ENCODE results near the gene ELMO1. TPM values are rescaled to one million over a fixed set of nuclear protein-coding genes. Genes with fewer than 3 reads are reported as not detected.

Gene ELMO1
- polyA plus RNA-seq, 1 experiment = not detected

DNA sequence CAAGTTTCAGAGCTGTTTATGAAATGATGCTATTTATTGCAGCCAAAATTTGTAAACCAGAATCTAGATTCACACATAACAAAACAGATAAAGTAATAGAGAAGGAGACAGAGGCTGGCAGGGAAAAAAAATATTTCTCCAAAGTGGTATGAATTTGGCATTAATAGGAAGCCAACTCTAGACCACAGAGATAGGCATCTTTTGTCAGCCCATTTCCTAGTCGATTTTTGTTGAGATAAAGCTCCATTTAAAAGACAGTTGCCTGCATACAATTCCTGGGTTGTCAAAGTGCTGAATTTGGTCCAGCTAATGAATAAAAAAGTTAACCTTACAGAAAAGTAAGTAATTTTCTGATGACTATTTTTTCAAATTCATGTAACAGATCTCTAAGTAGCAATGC lies 219.3 kb downstream of the ELMO1 start:
- Histone ChIP-seq H3K4me3 (ENCODE audit: low read depth, low read length) (no peak overlapping the region), H3K9me3 (ENCODE audit: control insufficient read depth, insufficient read depth, low read length) (no peaks in the 10 kb centered on the region), H3K27ac (ENCODE audit: low read depth, low read length) (no peak overlapping the region), H3K27me3 (ENCODE audit: control insufficient read depth, insufficient read depth, low read length) (no peaks in the 10 kb centered on the region)
- DNase-seq (ENCODE audit: low read depth, low spot score) = no peak
- POLR2A ChIA-PET = no interaction called here
- TF ChIP-seq, protein P1, sequence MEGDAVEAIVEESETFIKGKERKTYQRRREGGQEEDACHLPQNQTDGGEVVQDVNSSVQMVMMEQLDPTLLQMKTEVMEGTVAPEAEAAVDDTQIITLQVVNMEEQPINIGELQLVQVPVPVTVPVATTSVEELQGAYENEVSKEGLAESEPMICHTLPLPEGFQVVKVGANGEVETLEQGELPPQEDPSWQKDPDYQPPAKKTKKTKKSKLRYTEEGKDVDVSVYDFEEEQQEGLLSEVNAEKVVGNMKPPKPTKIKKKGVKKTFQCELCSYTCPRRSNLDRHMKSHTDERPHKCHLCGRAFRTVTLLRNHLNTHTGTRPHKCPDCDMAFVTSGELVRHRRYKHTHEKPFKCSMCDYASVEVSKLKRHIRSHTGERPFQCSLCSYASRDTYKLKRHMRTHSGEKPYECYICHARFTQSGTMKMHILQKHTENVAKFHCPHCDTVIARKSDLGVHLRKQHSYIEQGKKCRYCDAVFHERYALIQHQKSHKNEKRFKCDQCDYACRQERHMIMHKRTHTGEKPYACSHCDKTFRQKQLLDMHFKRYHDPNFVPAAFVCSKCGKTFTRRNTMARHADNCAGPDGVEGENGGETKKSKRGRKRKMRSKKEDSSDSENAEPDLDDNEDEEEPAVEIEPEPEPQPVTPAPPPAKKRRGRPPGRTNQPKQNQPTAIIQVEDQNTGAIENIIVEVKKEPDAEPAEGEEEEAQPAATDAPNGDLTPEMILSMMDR (IDR thresholded peaks at IDR 0.05; ENCODE audit: low read depth, low read length) = no peak
- CTCF ChIA-PET = no interaction called here

DNA sequence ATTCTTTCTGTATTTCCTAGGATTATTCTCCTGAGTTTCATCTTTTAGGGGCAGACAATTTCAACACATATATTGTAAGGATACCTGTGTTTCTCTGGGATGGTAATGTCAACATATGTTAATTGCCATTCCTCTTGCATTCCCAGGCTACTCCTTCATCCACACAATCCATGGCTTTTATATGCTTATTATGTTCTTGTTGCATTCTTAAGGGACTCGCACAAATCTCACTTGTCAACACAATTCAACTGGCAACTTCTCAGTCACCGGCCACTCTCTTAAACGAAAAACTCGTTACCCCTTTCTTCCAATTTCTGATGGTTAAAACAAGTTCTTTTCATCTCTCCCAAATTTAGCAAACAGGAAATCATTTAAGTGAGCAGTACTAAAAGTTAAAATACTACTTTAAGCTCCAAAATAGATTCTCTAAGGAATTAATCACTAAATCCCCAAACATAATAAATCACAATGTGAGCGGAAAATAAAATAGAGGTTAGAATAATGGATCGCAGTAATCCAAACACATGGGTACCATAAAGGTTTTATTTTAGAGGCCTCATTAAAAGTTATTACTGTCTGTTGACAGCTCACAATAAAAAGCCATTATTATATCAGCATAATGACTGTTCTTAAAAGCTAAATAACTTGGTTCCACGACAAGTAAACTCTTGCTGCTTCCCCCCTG lies 223.2 kb downstream of the ELMO1 start:
- DNase-seq (ENCODE audit: low read depth, low spot score) = no peak

DNA sequence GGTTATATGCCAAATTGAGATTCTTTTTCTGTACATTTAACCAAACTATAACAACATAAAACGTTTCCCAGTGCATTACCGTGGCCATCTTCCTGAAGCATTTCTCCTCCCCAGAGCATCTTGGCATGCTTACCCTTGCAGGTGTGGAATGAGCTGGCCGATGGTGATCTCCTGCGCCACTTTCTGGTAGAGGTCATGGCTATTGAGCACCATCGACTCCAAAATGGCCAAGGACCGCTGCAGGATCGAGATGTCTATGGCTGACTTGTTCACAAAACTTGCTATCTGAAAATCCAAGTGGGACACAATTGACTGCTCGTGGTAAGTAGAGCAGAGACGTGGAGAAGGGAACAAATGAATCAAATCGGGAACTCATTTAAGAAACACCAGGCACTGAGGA lies 223.9 kb downstream of the ELMO1 start:
- no peaks in the 10 kb centered on the region for H3K9me3 ChIP-seq (ENCODE audit: control insufficient read depth, insufficient read depth, low read length)
- no peak overlapping the region for H3K4me3 ChIP-seq (ENCODE audit: low read depth, low read length)
- no peak for DNase-seq (ENCODE audit: low read depth, low spot score)
- CTCF ChIA-PET = no interaction called here
- no peaks in the 10 kb centered on the region for H3K27me3 ChIP-seq (ENCODE audit: control insufficient read depth, insufficient read depth, low read length)
- POLR2A ChIA-PET = no interaction called here
- TF ChIP-seq, protein P1 (IDR thresholded peaks at IDR 0.05; ENCODE audit: low read depth, low read length) = no peak
- no peak overlapping the region for H3K27ac ChIP-seq (ENCODE audit: low read depth, low read length)

More for the DNA sequence above, 223.2 kb downstream of the ELMO1 start:
- H3K27ac ChIP-seq (ENCODE audit: low read depth, low read length) = no peak overlapping the region
- no peaks in the 10 kb centered on the region for H3K27me3 ChIP-seq (ENCODE audit: control insufficient read depth, insufficient read depth, low read length)
- no peaks in the 10 kb centered on the region for H3K9me3 ChIP-seq (ENCODE audit: control insufficient read depth, insufficient read depth, low read length)
- ChIA-PET CTCF (no interaction called here), POLR2A (no interaction called here)
- H3K4me3 ChIP-seq (ENCODE audit: low read depth, low read length) = no peak overlapping the region
- TF ChIP-seq, protein P1 (IDR thresholded peaks at IDR 0.05; ENCODE audit: low read depth, low read length) = no peak

DNA sequence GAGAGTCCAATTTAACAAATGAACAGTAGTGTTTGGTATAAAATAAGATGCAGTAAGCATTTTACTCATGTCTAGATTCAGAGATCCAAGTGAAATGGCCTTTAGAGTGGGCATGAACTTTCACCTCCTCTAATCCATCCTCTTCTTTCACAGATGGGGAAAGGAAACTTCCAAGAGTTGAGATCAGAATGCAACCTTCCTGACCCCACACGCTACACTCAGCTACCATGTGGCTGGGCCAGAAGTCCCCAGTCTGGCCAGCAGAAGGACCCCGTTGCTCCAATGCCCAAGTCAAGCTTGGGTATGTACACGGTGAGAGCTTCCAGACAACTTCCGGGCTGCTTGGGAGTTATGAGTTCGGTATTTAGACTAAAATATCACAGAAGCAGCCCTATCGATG lies 228.0 kb downstream of the ELMO1 start:
- Histone ChIP-seq H3K4me3 (ENCODE audit: low read depth, low read length) (no peak overlapping the region), H3K9me3 (ENCODE audit: control insufficient read depth, insufficient read depth, low read length) (no peaks in the 10 kb centered on the region), H3K27me3 (ENCODE audit: control insufficient read depth, insufficient read depth, low read length) (no peaks in the 10 kb centered on the region), H3K27ac (ENCODE audit: low read depth, low read length) (no peak overlapping the region)
- ChIA-PET POLR2A (no interaction called here), CTCF (no interaction called here)
- no peak for DNase-seq (ENCODE audit: low read depth, low spot score)
- TF ChIP-seq, protein P1 (IDR thresholded peaks at IDR 0.05; ENCODE audit: low read depth, low read length) = no peak

DNA sequence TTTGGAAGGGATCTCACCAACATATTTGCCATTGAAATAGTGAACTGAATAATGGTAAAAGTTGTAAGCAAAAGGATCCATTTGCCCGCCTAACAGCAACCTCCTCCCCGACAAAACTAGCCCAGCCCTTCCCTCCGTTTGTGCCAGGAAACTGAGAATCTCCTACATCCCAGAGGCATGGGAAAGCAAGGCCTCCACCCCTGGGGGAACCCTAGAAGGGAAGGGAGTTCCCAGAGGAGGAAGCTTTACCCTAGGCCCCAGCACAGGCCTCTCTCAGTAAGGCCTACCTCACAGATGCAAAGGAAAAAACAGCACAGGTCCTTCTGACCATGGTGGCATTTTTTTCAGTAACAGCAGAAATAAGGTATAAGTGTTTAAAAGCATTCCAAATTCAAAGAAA lies 229.7 kb downstream of the ELMO1 start:
- Histone ChIP-seq H3K4me3 (ENCODE audit: low read depth, low read length) (no peak overlapping the region), H3K9me3 (ENCODE audit: control insufficient read depth, insufficient read depth, low read length) (no peaks in the 10 kb centered on the region), H3K27me3 (ENCODE audit: control insufficient read depth, insufficient read depth, low read length) (no peaks in the 10 kb centered on the region), H3K27ac (ENCODE audit: low read depth, low read length) (no peak overlapping the region)
- ChIA-PET POLR2A (no interaction called here), CTCF (no interaction called here)
- DNase-seq (ENCODE audit: low read depth, low spot score) = no peak
- TF ChIP-seq, protein P1 (IDR thresholded peaks at IDR 0.05; ENCODE audit: low read depth, low read length) = no peak
